Ascending aorta (tissue), 2 donors: Measurements from ENCODE around the gene ORAI2. TPM values are rescaled to one million over a fixed set of nuclear protein-coding genes. Genes with fewer than 3 reads are reported as not detected.

ENCODE experiments used
- DNase-seq, 2 donors: peaks; one replicate each; pipeline ENCODE4 v3.0.0-alpha.2; 2019; ENCODE audit warnings: low spot score in 2 of 2
- H3K27ac ChIP-seq, 2 donors: fragments of 200-600 bp; sonication (generic); one replicate each; pipeline ENCODE4 v1.5.1; 2016 to 2017; ENCODE audit warnings: mild to moderate bottlenecking in 1 of 2
- H3K27me3 ChIP-seq: fragments of 200-600 bp; sonication (generic); one replicate; pipeline ENCODE4 v1.5.1; 2017
- H3K36me3 ChIP-seq, 2 donors: fragments of 200-600 bp; sonication (generic); one replicate each; pipeline ENCODE4 v1.5.1; 2016
- H3K4me1 ChIP-seq, 2 donors: fragments of 200-600 bp; sonication (generic); one replicate each; pipeline ENCODE4 v1.5.1; 2016 to 2017; ENCODE audit warnings: mild to moderate bottlenecking in 1 of 2
- H3K4me3 ChIP-seq, 2 donors: fragments of 200-600 bp; sonication (generic); one replicate each; pipeline ENCODE4 v1.5.1; 2016 to 2017; ENCODE audit warnings: mild to moderate bottlenecking in 1 of 2
- H3K9me3 ChIP-seq, 2 donors: fragments of 200-600 bp; sonication (generic); one replicate each; pipeline ENCODE4 v1.5.1; 2016
- intact Hi-C: fragments of 100-400 bp; cut with DNase I; formaldehyde crosslinking; loops from one replicate; pipeline ENCODE4 v1.15.1; 2023
- total RNA-seq: library from RNA; depleted of rRNA; stranded (reverse); fragments of >200 nt; gene quantifications from one replicate; pipeline ENCODE4 v1.1.0, GENCODE V29; 2016
- TF ChIP-seq, protein P1 (sequence below), 3 experiments: fragments of 200-600 bp in 2 of 3; fragments of 450-650 bp in 1 of 3; sonication (generic) in 2 of 3; IDR thresholded peaks; one replicate each; pipeline ENCODE4 v1.5.1; 2016 to 2019; ENCODE audit warnings: antibody characterized with exemption in 3 of 3, mild to moderate bottlenecking in 1 of 3, moderate library complexity in 1 of 3

The ORAI2 gene
- total RNA-seq, 1 donor from 2014 or later = 45.1 TPM

- intact Hi-C loops = no loop called here
- Histone ChIP-seq H3K27me3 (no peaks in the 10 kb centered on the region), H3K36me3 (peaks cover 37 to 38% of the 10 kb centered on the region in 2 donors), H3K4me1 (peaks cover 6 to 8% of the 10 kb centered on the region in 2 donors), H3K9me3 (no peaks in the 10 kb centered on the region), H3K4me3 (no peak overlapping the region), H3K27ac (no peak overlapping the region)
- TF ChIP-seq, protein P1, sequence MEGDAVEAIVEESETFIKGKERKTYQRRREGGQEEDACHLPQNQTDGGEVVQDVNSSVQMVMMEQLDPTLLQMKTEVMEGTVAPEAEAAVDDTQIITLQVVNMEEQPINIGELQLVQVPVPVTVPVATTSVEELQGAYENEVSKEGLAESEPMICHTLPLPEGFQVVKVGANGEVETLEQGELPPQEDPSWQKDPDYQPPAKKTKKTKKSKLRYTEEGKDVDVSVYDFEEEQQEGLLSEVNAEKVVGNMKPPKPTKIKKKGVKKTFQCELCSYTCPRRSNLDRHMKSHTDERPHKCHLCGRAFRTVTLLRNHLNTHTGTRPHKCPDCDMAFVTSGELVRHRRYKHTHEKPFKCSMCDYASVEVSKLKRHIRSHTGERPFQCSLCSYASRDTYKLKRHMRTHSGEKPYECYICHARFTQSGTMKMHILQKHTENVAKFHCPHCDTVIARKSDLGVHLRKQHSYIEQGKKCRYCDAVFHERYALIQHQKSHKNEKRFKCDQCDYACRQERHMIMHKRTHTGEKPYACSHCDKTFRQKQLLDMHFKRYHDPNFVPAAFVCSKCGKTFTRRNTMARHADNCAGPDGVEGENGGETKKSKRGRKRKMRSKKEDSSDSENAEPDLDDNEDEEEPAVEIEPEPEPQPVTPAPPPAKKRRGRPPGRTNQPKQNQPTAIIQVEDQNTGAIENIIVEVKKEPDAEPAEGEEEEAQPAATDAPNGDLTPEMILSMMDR (IDR thresholded peaks at IDR 0.05) = no peak
- DNase-seq = no peak
Observed at GRCh38 chr7:102460467-102460866, 27.1 kb downstream of the ORAI2 start.

GRCh38 chr7:102463841-102464576 is 30.6 kb downstream of the ORAI2 start:
- Histone ChIP-seq H3K4me3 (peak overlapping the region; percentile 85 to 99), H3K36me3 (peaks cover 4 to 6% of the 10 kb centered on the region in 2 donors), H3K4me1 (peaks cover 11 to 15% of the 10 kb centered on the region in 2 donors), H3K9me3 (no peaks in the 10 kb centered on the region), H3K27me3 (no peaks in the 10 kb centered on the region), H3K27ac (peak overlapping the region; percentile 64 to 78)
- intact Hi-C loops = loop anchor here (2.0 kb wide), 1 partner anchor 31 kb away; the partner anchor contains the start of gene ORAI2
- TF ChIP-seq, protein P1 (IDR thresholded peaks at IDR 0.05) = no peak
- no peak for DNase-seq

- no peaks in the 10 kb centered on the region for H3K27me3 ChIP-seq
- H3K36me3 ChIP-seq = peaks cover 0 to 2% of the 10 kb centered on the region in 2 donors
- peak within 1 kb of the TSS; percentile 64 to 78 for H3K27ac ChIP-seq
- peak within 1 kb of the TSS; percentile 85 to 99 for H3K4me3 ChIP-seq
- intact Hi-C loops = loop anchor here (2.0 kb wide), 1 partner anchor 32 kb away; the partner anchor contains the start of gene ORAI2
- TF ChIP-seq, protein P1 (IDR thresholded peaks at IDR 0.05) = peak in 1 of 3 experiments; percentile 18
- peaks cover 11 to 15% of the 10 kb centered on the region in 2 donors for H3K4me1 ChIP-seq
- peak; percentile 67 to 97 for DNase-seq
- H3K9me3 ChIP-seq = no peaks in the 10 kb centered on the region
Observed at GRCh38 chr7:102464577-102465280, 31.4 kb downstream of the ORAI2 start, which contains the start of the genes ALKBH4 and LRWD1. ALKBH4 (minus strand) TSS chr7:102464863; CDS start chr7:102464836, 27 bp downstream. LRWD1 (plus strand) TSS chr7:102464984; CDS start chr7:102465081, 97 bp downstream.

GRCh38 chr7:102466097-102466496 is 32.7 kb downstream of the ORAI2 start:
- H3K36me3 ChIP-seq = peaks cover 0 to 10% of the 10 kb centered on the region in 2 donors
- H3K9me3 ChIP-seq = no peaks in the 10 kb centered on the region
- TF ChIP-seq, protein P1 (IDR thresholded peaks at IDR 0.05) = no peak
- DNase-seq = no peak
- no peak overlapping the region for H3K27ac ChIP-seq
- peak overlapping the region in 1 of 2 donors; percentile 99 for H3K4me3 ChIP-seq
- intact Hi-C loops = no loop called here
- peaks cover 11 to 15% of the 10 kb centered on the region in 2 donors for H3K4me1 ChIP-seq
- H3K27me3 ChIP-seq = no peaks in the 10 kb centered on the region

- TF ChIP-seq, protein P1 (IDR thresholded peaks at IDR 0.05) = no peak
- H3K4me3 ChIP-seq = no peak overlapping the region
- no peak for DNase-seq
- H3K27ac ChIP-seq = no peak overlapping the region
- intact Hi-C loops = no loop called here
- no peaks in the 10 kb centered on the region for H3K9me3 ChIP-seq
- no peaks in the 10 kb centered on the region for H3K27me3 ChIP-seq
- peaks cover 11 to 15% of the 10 kb centered on the region in 2 donors for H3K4me1 ChIP-seq
- H3K36me3 ChIP-seq = peaks cover 14 to 24% of the 10 kb centered on the region in 2 donors
Observed at GRCh38 chr7:102467581-102468477, 34.5 kb downstream of the ORAI2 start.
